Activated CD4-positive, CD25-positive, alpha-beta regulatory T cell (primary cell): ENCODE measurements around the gene PRKD2.
A peak's percentile ranks its signal among the peaks of the same experiment; 100 is the strongest.

Experiments
- DNase-seq, 4 experiments: peaks; one replicate each; lab custom pipeline; 2025; lab: John Stamatoyannopoulos, UW

Gene PRKD2

DNA sequence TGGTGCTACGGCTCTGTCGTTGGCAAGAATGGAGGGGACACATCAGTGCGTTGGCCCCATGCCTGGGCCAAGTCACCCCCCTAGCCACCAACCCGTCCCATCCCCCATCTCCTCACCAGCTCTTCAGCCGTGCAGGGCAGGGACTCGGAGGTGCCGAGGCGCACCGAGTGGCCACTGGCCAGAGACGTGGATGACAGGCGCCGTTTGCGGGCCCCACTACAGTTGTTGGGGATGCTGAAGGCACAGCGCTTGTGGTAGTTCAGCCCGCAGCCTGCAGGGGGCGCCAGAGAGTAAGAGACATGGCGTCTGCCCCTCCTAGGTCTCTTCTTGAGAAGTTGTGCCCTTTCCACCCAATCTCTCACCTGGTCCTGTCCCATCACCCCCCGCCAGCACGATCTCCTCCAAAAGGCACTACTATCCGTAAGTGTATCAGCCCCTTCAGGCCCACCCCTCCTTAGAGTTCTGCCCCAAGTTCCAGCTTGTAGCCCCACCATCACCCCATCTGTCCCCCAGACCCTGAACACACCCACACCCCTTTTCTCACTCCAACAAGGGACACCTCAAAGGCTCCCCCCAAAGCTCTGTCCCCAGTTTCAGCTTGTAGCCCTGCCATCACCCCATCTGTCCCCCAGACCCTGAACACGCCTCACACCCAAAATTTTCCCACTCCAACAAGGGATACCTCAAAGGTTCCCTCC is 12.4 kb downstream of the PRKD2 start:
- peak; percentile 73 to 95 (median 87) for DNase-seq

DNA sequence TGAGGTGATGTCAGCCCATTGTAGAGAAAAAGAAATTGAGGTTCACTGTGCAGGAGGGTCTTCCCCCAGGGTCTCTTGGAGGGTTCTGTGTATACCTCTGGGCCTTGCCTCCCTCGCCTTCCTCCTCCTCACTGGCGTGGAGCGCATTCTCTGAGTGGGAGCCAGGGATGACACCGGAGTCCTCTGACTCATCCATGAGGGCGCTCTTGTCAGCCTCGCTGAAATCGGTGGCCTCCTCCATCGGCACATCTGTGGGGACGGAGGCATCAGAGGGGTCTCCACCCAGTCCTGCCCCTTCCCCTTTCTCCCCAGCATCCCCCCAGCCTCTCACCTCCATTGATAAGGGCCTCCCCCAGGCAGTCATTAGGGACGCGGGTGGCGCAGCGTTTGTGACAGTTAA is 16.2 kb downstream of the PRKD2 start:
- no peak for DNase-seq

DNA sequence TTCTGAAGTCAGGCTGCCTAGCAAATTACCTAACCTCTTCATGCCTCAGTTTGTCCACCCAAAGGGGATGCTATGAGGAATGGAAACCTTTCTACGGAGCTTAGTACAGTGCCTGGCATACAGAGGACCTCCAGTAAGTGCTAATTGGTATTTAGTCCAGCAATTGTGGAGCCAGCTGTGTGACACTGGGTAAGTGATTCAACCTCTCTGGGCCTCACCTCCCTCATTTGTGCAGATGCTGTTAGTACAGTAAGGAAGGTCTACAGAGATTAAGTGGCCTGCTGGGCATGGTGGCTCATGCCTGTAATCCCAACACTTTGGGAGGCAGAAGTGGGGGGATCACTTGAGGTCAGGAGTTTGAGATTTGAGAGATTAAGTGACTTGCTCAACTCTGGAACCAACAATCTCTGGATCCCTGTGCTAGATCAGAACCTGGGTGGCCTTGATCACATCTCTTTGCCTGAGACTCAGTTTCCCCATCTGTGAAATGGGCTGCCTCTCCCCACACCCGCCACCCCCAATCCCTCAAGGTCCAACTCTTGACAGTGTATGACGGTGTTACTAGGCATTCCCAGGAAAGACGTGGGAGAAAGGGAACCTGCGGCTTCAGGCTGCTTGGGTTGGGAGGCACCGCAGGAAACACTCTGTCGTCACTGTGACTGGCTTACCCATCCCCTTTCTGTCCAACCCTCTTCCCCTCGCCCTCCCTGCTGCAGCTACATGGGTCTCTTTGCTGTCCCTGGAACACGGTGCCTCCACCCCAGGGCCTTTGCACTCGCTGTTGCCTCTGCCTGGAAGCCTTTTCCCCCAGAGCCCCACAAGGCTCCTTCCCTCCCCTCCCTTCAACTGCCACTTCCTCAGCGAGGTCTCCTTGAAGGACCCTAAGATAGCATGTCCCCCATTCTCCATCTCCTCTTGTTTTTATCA is 18.3 kb downstream of the PRKD2 start:
- DNase-seq: no peak

DNA sequence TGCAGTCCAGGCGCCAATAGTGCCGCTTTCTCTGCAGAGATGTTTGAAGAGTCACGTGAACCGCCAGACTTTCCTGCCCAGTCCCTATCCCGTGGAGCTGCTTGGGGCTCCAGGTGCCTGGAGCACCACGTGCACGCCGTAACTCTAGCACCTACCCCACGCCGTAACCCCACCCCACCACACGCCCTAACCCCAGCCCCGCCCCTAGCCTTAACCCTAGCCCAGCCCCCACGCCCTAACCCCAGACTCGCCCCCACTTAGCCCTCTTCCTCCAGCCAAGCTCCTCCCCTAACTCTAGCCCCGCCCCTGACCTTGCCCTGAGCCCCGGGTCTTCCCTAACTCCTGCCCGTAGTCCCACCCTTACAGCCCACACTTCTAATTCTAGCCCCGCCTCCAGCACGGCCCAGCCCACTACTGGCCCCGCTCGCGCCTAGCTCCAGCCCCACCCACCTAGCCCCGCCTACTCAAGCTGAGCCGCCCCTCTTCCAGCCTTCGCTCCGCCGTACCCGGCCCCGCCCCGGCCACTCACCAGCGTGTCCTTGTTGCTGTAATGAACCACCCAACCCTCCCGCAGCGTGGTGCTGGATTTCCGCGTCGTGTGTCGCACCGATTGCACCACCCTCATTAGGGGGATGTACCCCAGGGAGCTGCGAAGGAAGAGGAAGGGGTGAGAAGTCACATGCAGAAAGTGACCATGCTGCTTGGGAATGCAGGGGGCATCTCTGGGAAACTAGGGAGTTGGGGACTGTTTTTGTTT is 19.5 kb downstream of the PRKD2 start:
- no peak for DNase-seq

DNA sequence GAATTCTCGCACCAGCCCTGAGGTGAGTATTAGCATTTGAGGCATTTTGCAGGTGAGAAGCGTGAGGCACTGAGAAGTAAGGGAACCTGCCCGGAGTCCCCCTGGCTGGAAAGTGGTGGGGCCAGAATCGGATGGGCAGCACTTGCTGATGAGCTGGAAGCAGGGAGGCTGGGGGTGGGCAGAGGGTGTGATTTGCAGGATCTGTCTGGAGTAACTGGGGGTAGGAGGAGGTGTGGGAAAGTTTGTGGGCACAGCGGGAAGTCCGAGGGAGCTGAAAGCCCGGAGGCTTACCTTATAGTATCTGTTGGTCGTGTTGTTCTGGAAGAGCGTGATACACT is 20.1 kb downstream of the PRKD2 start:
- DNase-seq: no peak

DNA sequence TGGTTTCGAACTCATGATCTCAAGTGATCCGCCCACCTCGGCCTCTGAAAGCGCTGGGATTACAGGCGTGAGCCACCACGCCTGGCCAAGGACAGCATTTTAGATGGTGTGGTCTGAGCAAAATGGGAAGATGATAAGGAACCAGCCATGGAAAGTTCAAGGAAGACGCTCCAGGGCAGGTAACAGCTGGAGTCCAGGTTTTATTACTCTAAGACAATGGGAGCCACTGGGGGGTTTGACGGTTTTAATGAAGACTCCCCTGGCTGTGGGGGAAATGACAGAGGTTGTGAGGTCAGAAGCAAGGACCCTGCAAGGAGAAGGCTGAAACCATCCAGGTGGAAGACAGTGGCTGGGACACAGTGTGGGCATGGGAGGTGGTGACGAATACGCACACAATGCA is 20.9 kb downstream of the PRKD2 start:
- DNase-seq: no peak

DNA sequence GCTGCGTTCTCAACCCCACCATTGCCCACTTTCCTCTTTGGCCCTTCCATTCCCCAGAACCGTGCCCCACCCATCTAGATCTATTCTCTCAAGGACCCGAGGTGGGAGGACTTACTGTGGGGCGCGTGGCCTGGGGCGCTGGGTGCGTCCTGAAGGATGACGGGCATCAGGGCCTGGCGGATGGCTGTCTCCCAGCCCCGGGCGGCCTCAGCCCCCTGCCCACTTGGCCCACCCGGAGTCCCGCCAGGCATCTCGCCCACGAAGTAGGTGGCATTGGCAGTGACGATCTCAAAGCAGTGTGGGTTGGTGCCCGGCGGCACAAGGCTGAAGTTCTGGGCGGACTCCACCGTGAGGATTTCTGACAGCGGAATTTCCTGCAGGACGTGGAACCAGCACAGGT is 23.2 kb downstream of the PRKD2 start:
- DNase-seq: no peak

DNA sequence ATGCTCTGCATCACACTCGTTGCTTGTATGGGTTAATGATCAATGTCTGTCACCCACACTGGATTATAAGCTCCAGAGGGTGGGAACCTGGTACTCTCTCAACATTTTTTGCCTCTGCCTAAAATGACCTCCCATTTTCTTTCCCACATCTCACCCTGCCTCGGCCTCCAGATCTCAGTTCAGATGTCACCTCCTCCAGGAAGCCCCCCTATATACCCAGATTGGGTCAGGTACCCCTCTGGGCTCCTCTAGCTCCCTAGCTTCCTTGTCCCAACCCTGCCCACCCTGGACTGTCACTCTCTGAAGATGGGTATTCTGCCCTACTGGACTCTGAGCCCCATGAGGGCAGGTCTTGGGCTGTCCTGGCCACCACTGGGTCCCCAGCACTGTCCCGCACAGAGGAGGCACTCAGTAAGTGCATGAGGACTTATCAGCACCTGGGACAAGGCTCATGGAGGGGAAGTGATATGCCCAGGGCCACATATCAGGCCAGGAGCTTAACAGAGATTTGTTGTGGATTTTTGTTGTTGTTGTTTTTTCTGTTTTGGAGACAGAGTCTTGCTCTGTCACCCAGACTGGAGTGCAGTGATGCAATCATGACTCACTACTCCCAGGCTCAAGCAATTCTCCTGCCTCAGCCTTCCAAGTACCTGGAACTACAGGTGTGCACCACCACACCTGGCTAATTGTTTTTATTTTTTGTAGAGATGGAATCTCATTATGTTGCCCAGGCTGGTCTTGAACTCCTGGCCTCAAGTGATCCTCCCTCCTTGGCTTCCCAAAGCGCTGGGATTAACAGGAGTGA is 23.8 kb downstream of the PRKD2 start:
- no peak for DNase-seq

DNA sequence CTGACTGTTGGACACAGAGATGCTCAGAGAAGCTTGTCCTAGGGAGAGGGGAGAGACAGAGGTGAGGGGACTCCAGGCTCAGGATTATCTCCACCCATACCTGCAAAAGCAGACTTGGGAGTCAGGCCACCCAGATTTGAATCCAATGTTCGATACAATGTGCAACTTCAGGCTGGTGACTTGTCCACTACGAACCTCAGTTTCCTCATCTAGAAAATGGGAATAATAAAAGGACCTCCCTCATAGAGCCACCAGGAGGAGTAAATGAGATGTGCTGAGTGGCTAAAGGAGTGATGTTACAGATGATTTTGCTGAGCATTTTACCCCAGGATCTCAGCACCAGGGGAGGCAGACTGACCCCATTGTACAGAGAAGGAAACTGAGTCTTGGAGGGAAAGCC is 25.0 kb downstream of the PRKD2 start:
- DNase-seq: no peak

DNA sequence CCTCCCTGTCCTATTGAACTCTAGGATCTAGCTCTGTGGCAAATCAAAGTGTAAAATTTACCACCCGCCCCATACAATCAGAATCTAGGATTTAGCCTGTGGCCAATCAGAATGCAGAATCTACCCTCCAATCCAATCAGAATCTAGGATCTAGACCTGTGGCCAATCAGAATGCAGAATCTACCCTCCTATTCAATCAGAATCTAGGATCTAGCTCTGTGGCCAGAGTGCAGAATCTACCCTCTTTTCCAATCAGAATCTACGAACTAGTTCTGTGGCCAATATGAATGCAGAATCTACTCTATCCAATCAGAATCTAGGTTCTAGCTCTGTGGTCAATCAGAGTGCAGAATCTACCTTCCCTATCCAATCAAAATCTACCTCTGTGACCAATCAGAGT is 25.8 kb downstream of the PRKD2 start:
- no peak for DNase-seq

DNA sequence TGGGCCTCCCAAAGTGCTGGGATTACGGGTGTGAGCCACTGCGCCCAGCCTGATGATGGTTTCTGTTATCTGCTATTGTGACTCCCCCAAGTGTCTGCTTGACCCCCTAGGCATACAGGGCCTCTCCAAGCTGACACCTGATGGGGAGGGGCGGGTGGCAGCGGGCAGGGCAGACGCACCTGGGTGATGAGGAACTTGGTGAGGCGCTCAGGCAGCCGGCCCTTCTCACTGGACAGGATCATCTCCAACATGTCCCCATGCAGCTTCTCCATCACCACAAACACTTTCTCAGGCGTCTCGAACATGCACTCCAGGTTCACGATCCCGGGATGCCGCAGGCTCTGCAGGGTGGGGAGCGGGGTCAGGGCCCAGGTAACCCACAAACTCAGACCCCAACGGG is 27.6 kb downstream of the PRKD2 start:
- no peak for DNase-seq

DNA sequence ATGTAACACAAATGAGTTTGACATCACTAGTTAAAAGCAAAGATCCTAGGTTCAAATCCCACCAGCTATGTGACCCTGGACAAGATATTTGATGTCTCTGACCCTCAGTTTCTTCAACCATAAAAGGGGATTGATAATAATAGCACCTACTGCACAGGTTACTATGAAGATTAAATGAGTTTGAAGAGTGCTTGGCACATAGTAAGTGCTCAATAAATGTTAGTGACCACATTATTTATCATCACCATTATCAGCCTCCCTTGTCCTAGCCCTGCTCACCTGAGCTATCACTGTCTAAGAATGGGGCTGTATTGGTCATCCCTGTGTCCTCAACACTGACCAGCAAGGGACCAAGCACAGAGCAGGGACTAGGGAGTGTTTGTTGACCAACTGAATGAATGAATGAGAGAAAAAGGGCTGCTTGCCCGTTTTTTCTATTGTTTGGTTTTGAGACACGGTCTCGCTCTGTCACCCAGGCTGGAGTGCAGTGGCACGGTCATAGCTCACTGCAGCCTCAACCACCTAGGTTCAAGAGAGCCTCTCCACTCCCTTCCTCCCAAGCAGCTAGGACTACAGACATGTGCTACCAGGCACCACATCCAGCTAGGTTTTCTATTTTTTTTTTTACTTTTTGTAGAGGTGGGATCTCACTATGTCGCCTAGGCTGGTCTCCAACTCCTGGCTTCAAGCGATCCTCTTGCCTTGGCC is 29.3 kb downstream of the PRKD2 start:
- no peak for DNase-seq

DNA sequence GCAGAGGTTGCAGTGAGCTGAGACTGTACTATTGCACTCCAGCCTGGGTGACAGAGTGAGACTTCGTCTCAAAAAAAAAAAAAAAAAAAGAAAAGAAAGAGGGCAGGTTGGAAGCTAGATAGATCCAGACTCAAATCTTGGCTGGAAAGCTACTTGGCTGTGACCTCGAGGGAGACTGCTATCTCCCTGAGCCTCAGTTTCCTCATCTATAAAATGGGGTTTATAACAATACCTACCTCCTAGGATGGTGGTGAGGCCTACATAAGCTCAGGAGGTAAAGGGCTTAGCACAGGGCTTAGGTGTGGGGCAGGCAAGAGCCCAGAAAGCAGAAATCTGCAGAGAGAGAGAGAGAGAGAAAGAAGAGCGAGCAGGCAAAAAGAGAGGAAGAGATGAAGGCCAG is 31.7 kb downstream of the PRKD2 start:
- DNase-seq: no peak

DNA sequence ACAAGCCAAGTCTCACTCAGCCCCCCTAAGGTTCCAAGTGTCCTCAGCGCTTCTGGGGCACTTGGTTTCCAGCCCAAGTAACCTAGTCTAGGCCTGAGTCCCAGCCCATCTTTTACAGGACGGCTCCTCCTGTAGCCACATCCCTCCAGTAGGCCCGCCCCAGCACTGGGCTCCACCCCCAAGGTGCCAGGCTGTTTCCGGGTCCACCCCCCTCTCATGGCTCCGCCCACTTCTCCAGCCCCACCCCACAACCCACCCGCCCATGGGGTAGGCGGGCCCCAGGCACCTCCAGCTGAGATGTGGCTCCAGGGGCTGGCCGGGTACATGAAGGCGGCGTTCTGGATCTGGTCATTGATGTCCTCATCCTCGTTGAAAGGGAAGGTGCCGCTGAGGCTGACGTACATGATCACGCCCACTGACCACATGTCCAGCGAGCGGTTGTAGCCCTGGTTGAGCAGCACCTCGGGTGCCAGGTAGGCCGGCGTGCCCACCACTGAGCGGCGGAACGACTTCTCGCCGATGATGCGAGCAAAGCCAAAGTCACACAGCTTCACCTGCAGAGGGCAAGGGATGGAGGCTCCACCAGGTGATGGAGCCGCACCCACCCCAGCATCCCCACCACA is 38.7 kb downstream of the PRKD2 start:
- DNase-seq: peak in 2 of 4 experiments; percentile 24 to 39

DNA sequence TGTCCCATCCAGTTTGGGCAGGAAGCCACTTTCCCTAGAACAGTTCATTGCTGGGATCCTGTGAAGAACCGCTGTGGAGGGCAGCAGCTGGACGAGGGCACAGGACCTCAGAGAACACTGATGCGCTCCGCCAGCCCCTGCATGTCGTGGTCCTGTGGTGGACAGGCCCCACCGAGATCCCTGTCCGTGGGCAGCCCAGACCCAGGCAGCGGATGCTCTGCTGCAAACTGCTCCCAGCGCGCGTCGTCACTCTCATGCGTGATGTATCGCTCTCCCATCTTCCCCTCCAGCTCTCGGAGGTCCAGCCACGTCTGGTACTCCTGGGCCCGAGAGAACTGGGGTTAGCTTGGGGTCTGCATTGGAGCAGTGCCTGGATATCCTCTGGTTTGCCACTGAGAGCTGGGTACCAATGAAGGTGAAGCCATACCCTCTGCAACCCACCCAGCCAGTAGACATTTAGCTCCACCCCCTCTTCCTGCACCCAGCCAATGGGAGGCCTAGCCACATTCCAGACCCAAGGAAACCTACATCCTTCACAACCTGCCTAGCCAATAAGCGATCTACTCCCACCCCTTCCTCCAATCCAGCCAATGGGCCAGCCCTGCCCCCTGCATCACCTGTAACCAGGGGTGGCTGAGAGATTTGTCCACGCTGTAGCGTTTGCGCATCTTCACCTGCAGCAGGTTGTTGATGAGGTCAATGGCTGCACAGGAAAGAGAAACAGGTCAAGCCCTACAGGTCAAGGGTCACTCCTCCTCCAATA is 42.3 kb downstream of the PRKD2 start:
- no peak for DNase-seq

DNA sequence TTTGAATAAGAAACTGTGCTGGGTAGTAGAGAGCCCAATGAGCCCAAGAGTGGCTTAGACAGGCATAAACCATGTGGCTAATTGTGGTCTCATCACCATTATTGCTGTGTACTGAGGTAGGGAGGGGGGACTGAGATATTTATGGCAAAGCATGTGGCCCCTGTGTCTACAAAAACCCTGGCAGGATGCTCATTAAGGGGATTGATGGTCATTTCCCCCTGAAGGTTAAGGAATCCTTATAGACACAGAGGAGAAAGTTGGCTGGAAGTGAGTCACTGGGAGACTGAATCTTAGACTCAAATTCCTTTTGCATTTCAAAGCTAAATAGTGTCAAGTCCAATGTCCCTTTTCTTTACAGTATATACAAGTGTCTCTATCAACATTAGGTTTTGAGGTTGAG is 46.1 kb downstream of the PRKD2 start:
- no peak for DNase-seq

DNA sequence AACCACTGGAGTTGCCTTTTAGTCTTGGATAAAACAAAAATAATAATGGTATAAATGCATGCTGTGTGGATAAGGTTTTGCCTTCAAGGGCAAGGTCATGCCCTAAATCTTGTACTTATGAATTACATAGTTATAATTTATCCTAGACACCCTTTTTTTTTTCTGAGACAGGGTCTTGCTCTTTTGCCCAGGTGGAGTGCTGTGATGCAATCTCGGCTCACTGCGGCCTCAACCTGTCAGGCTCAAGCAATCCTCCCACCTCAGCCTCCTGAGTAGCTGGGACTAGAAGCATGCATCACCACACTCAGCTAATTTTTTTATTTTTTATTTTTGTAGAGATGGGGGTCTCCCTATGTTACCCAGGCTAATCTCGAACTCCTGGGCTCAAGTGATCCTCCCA is 48.3 kb downstream of the PRKD2 start:
- DNase-seq: no peak

DNA sequence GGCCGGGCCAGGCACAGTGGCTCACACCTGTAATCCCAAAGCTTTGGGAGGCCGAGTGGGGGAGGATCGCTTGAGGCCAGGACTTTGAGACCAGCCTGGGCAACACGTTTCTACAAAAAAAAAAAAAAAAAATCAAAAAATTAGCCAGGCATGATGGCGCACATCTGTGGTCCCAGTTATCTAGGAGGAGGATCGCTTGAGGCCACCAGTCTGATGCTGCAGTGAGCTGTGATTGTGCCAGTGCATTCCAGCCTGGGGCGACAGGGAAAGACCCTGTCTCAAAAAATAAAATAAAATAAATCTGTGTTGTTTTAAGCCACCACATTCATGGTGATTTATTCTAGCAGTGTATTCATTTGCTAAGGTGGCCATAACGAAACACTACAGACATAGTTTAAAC is 51.8 kb downstream of the PRKD2 start:
- no peak for DNase-seq

DNA sequence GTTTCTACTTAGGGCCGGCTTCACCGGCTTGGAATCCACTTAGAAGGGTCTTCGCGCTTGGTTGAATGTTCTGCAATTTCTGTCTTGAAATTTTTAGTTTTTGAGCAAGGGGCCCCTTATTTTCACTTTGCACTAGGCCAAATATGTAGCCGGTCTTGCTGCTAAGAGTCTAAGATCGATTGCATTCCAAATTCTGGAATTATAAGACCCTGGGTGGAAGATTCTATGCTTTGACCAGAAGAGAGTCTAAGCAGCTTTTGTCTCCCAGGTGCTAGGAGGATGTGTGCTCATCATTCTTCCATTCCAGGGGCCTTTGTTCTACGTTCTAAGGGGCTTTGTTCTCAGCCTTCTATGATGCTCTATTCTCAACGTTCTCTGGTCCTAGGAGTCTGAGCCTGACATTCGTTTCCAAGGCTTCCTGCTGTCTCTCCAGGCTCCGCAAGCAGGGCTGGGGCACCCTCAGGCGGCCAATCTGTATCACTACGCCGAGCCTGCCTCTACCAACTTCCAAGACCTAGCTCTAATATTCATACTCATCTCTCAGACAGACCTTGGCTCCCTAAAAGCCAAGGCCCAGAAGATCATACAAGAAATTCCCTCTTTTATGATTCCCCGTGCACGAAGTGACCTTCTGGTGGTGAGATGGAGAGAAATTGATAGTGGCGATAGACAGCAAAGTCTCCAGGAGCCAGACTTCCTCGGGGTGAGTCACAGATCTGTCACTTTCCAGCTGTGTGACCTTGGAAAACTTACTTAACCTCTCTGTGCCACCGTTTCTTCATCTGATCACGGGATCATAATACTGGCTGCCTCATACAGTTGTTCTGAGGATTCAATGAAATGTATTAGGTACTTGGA is 55.0 kb downstream of the PRKD2 start:
- peak; percentile 24 to 67 (median 42) for DNase-seq
